ENCODE data around the gene SLCO3A1.

SLCO3A1 gene

DNA sequence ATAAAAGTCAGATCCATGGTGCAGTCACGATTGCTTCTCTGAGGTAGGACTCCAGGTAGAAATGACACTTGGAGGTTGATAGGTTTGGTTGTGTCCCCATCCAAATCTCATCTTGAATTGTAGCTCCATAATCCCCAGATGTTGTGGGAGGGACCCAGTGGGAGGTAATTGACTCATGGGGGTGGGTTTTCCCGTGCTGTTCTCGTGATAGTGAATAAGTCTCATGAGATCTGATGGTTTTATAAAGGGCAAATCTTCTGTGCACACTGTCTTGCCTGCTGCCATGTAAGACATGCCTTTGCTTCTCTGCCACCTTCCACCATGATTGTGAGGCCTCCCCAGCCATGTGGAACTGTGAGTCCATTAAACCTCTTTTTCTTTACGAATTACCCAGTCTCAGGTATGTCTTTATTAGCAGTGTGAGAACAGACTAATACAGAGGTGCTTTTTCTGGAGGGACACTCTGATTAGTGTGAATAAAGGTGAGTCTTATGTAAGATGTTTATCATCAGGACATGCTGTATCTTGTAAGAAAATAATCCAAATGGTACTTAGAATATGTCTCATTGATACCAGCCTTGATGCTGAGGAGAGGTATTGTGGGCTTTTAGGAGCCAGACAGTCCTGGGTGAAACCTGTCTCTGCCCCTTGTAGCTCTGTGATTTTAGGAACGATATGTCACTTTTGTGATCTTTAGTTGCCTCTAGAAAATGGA is 43.0 kb downstream of the SLCO3A1 start:
- TF ChIP-seq CTCF (tag by site-specific recombination; IDR thresholded peaks at IDR 0.05), result no peak
- TF ChIP-seq ZNF561 (tag by site-specific recombination; IDR thresholded peaks at IDR 0.05; ENCODE audit: borderline replicate concordance), result no peak
- TF ChIP-seq, protein P1, sequence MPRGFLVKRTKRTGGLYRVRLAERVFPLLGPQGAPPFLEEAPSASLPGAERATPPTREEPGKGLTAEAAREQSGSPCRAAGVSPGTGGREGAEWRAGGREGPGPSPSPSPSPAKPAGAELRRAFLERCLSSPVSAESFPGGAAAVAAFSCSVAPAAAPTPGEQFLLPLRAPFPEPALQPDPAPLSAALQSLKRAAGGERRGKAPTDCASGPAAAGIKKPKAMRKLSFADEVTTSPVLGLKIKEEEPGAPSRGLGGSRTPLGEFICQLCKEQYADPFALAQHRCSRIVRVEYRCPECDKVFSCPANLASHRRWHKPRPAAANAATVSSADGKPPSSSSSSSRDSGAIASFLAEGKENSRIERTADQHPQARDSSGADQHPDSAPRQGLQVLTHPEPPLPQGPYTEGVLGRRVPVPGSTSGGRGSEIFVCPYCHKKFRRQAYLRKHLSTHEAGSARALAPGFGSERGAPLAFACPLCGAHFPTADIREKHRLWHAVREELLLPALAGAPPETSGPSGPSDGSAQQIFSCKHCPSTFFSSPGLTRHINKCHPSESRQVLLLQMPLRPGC (tag by site-specific recombination; IDR thresholded peaks at IDR 0.05), result no peak
- TF ChIP-seq ZNF24 (tag by site-specific recombination; IDR thresholded peaks at IDR 0.05), result no peak
- TF ChIP-seq ZNF514 (tag by site-specific recombination; IDR thresholded peaks at IDR 0.05), result no peak
- no peak for TF ChIP-seq ZNF555 (tag by site-specific recombination; conservative IDR thresholded peaks at IDR 0.05)
- TF ChIP-seq ZFP3 (tag by site-specific recombination; IDR thresholded peaks at IDR 0.05; ENCODE audit: low read depth), result no peak
- no peak for TF ChIP-seq ZXDB (tag by site-specific recombination; IDR thresholded peaks at IDR 0.05)
- no peak for TF ChIP-seq ZNF423 (tag by site-specific recombination; IDR thresholded peaks at IDR 0.05)
- no peak for TF ChIP-seq ZBTB20 (tag by site-specific recombination; IDR thresholded peaks at IDR 0.05)
- no peak for TF ChIP-seq ZNF654 (tag by site-specific recombination; IDR thresholded peaks at IDR 0.05; ENCODE audit: low read depth)
- TF ChIP-seq ZNF404 (tag by site-specific recombination; IDR thresholded peaks at IDR 0.05), result no peak
- no peak for TF ChIP-seq ZBTB44 (tag by site-specific recombination; IDR thresholded peaks at IDR 0.05)
- TF ChIP-seq ZNF274 (IDR thresholded peaks at IDR 0.05; ENCODE audit: low read length), result no peak
- no peak for TF ChIP-seq ZNF274 (tag by site-specific recombination; IDR thresholded peaks at IDR 0.05; ENCODE audit: borderline replicate concordance)
- TF ChIP-seq ZNF335 (tag by site-specific recombination; conservative IDR thresholded peaks at IDR 0.05), result no peak
- no peaks in the 10 kb centered on the region for H3K36me3 ChIP-seq (ENCODE audit: control insufficient read depth in 2 of 2, insufficient read depth in 1 of 2, low read length in 2 of 2)
- H3K4me3 ChIP-seq (ENCODE audit: low read depth, low read length), result no peak overlapping the region
- H3K9me3 ChIP-seq (ENCODE audit: control insufficient read depth, insufficient read depth, low read depth, low read length), result no peaks in the 10 kb centered on the region
- H3K27ac ChIP-seq (ENCODE audit: extremely low read depth, low read depth, low read length), result no peak overlapping the region
- ChIA-PET POLR2A (no interaction called here), CTCF (no interaction called here)
- no peaks in the 10 kb centered on the region for H3K4me1 ChIP-seq (ENCODE audit: control insufficient read depth, insufficient read depth, low read length)

DNA sequence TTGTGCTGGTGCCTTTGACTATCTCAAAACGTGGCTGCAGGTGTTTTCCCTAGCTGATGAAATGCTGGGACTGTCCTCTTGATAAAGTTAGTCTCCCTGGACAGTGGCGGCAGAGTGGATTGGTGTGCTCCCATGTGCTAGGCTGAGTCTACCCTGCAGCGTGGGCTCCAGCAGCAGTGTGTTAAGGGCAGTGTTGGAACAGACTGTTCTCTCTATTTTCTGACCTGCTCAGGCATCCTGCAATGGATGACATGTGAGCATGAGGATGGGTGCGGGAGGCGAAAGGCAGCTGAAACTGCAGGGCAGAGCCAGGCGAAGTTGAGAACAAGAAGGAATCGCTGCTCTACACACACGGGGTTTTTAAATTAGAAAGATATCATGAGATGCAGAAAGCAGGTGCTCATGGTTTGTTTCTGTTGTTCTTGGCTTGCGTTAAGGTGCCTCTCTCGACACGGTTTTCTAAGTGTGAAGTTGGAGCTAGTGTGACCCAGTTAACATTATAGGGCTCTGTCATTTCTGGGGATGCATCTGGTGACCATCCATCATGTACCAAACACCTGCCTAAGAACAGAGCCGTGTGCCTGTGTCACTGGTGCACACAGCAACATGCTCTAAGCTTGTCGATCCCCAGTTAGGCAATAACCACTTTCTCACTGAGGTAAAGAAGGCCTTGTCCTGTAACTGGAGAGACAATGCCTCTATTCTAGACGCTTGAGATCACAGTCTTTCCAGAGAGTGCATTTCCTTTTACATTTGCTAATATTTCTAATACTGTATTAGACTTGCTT is 44.3 kb downstream of the SLCO3A1 start:
- POLR2A ChIA-PET, result no interaction called here
- CTCF ChIA-PET, result interaction anchor here (1.1 kb wide), 1 partner anchor 185 kb away, joined by 3 read pairs; no protein-coding TSS in a partner anchor
- TF ChIP-seq ZNF16 (tag by site-specific recombination; IDR thresholded peaks at IDR 0.05; ENCODE audit: low read depth), result no peak
- no peak for TF ChIP-seq TRIM28 (IDR thresholded peaks at IDR 0.05; ENCODE audit: borderline replicate concordance, low read length)
- no peak for TF ChIP-seq KLF9 (tag by site-specific recombination; IDR thresholded peaks at IDR 0.05; ENCODE audit: low read depth)
- TF ChIP-seq, protein P2, sequence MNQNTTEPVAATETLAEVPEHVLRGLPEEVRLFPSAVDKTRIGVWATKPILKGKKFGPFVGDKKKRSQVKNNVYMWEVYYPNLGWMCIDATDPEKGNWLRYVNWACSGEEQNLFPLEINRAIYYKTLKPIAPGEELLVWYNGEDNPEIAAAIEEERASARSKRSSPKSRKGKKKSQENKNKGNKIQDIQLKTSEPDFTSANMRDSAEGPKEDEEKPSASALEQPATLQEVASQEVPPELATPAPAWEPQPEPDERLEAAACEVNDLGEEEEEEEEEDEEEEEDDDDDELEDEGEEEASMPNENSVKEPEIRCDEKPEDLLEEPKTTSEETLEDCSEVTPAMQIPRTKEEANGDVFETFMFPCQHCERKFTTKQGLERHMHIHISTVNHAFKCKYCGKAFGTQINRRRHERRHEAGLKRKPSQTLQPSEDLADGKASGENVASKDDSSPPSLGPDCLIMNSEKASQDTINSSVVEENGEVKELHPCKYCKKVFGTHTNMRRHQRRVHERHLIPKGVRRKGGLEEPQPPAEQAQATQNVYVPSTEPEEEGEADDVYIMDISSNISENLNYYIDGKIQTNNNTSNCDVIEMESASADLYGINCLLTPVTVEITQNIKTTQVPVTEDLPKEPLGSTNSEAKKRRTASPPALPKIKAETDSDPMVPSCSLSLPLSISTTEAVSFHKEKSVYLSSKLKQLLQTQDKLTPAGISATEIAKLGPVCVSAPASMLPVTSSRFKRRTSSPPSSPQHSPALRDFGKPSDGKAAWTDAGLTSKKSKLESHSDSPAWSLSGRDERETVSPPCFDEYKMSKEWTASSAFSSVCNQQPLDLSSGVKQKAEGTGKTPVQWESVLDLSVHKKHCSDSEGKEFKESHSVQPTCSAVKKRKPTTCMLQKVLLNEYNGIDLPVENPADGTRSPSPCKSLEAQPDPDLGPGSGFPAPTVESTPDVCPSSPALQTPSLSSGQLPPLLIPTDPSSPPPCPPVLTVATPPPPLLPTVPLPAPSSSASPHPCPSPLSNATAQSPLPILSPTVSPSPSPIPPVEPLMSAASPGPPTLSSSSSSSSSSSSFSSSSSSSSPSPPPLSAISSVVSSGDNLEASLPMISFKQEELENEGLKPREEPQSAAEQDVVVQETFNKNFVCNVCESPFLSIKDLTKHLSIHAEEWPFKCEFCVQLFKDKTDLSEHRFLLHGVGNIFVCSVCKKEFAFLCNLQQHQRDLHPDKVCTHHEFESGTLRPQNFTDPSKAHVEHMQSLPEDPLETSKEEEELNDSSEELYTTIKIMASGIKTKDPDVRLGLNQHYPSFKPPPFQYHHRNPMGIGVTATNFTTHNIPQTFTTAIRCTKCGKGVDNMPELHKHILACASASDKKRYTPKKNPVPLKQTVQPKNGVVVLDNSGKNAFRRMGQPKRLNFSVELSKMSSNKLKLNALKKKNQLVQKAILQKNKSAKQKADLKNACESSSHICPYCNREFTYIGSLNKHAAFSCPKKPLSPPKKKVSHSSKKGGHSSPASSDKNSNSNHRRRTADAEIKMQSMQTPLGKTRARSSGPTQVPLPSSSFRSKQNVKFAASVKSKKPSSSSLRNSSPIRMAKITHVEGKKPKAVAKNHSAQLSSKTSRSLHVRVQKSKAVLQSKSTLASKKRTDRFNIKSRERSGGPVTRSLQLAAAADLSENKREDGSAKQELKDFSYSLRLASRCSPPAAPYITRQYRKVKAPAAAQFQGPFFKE (tag by site-specific recombination; IDR thresholded peaks at IDR 0.05; ENCODE audit: borderline replicate concordance), result no peak
- no peak for TF ChIP-seq ZNF843 (tag by site-specific recombination; IDR thresholded peaks at IDR 0.05)
- TF ChIP-seq, protein P1 (tag by site-specific recombination; IDR thresholded peaks at IDR 0.05), result no peak

More for the DNA sequence above, 44.3 kb downstream of the SLCO3A1 start:
- Histone ChIP-seq H3K9me3 (ENCODE audit: control insufficient read depth, insufficient read depth, low read depth, low read length) (no peaks in the 10 kb centered on the region), H3K4me1 (ENCODE audit: control insufficient read depth, insufficient read depth, low read length) (no peaks in the 10 kb centered on the region), H3K4me3 (ENCODE audit: low read depth, low read length) (no peak overlapping the region), H3K36me3 (ENCODE audit: control insufficient read depth in 2 of 2, insufficient read depth in 1 of 2, low read length in 2 of 2) (no peaks in the 10 kb centered on the region), H3K27ac (ENCODE audit: extremely low read depth, low read depth, low read length) (no peak overlapping the region)
